Femur (tissue), 1 donor: ENCODE measurements around the gene CDC45.

Experiments
- DNase-seq: peaks from one replicate; pipeline ENCODE4 v3.0.0-alpha.2; 2017

Gene CDC45

DNA sequence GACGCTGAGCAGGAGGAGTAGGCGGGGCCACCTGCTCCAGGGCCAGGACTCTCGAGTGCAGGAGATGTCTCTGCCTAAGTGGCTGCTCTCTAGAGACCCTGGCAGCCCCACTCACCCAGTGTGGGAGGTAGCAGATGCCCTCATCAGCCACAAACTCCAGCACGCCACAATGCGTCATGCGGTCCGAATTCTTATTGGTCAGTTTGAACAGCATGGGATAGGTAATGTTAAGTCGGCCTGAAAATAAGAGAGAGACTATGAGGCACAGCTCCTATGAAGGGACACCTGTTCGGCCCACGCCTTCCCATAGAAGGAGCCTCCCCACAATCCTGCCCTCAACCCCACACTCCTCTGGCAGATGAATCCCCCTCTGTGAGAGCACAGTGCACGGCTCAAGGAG lies 8.1 kb upstream of the CDC45 start:
- DNase-seq, result no peak

DNA sequence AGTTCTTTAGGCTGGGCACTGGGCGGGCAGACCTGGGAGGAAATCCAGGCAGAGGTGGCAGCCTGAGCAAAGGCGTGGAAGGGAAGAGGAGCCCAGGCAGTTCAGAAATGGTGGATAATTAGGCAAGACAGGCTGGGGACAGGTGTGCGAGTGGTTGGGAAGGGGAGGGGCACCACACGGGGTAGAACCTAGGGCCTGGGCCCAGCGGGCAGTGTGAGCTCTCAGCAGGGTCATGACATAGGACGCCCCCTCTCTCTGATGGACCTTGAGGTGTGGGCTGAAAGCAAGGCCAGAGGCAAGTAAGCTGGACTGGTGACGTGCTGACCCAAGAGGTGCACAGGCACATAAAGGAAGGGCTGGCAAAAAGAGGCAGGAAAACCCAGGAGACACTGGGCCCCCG lies 7.5 kb upstream of the CDC45 start:
- no peak for DNase-seq

DNA sequence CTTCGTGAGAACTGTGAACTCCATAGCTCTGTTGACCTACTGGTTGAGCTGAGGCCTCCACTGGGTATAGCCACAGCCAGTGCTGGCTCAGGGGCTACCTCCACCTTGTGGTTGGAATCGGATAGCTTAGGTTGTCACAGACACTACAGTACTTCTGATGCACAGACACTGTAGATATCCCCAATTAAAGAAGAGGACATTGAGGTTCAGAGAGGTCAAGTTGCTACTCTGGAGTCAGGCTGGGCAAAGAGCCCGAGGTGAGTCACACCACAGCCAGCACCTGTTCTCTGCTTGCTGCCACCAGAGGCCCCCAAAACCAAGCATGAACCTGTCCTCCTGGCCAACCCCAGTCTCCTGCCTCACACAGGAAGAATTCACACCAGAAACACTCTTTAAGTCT lies 6.1 kb upstream of the CDC45 start:
- no peak for DNase-seq

DNA sequence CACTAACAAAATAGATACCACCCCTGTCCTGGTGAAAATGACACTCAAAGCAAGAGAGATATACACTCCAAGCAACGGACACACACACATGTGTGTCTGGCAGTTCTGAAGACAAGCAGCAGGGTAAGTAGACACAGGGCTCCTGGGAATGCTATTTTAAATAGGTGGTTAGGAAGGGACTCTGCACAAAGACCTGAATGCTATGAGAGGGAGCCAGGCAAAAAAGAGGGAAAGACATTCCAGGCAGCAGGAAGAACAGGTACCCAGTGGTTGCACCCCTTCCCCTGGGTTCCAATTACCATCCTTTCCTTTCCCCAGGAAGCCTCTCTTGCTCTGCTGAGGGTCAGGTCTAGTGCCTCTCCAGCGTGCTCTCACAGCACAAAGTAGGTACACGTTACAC lies 3.7 kb upstream of the CDC45 start:
- DNase-seq, result no peak

DNA sequence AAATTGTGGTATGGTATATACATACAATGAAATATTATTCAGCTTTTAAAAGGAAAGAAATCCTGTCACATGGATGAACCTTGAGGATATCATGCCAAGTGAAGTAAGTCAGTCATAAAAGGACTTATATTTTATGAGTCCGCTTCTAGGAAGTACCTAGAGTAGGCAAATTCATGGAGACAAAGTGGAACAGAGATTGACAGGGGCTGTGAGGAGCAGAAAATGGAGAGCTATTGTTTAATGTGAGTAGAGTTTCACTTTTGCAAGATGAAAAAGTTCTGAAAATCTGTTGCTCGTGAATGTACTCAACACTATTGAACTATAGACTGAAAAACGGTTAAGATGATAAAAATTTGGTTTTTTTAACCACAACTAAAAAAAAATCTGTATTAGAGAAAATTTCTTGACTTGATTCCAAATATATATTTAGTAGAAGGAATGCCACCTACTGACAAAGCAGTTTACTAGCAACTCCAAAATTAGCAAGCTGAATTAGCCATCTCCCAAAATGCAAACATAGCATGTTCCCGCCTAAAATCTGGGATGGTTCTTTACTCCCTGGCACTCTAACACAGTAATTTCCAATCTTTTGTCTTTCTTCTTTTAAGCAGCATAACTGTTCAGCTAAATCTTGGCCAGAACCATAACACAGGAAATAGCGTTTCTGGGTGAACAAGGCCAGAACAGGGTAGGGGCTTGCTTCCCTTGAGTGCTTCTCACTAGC lies 2.2 kb upstream of the CDC45 start:
- DNase-seq, result no peak

DNA sequence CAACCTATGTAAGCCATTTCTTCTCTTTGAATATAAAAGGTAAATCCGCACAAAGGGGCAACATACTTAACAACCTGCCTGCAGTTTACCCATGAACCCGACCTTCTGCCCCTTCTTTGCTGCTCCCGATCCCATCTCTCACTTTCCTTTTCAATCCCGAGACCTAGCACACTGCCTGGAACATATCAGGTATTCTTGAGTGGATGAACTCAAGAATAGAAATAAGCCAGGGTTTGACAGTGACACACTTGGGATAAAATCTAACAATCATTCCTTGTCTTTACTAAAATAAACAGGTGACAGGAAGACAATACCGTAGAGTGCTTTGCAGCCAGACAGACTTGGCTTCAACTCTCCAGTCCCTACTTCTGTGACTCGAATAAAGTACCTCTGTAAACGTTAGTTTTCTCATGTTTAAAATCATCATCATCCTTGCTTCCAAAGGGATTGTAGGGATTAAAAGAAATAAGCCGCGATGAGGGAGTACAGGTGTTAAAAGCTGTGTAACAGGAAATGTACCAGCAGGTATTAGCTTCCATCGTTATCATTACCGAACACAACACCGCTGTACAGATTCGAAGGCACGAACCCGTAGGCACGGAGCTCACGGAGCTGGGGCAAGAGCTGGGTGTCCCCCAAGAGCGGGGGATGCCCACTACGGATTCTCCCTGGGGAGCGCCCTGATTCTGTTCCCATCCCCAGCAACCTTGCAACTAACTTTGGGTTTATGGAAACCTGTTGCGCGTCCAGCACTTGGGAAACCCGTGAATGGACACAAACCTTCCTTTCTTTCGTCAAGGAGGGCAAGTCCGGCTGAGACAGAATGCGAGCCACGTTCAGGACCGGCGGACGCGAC lies 1.4 kb upstream of the CDC45 start:
- DNase-seq, result no peak

DNA sequence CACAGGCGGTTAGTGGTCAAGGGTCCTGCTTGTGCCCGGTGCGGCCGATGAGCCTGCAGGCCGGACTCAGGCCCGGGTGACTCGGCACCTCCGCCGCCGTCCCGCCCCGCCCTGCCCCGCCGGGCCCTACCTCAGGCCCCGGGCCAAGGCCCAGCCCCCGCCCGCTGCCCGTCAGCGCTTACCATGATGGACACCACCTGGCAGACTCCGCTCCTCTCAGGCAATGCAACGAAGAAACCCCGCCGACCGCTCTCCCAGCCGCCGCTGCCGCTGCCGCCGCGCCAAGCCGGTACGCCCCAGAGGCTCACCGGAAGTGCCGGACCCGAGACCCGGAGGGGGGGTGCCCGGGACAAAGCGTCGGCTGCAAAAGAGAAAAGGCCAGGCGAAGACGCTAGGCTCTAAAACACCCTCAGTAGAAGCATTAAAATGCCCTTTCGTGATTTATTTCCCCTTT lies 792 bp upstream of the CDC45 start, which contains the start of gene UFD1:
Gene UFD1, minus strand, starts transcription at position 293 of the 454 bp plus-strand sequence. Its CDS starts 108 bp downstream, at position 185.
- peak; percentile 87 for DNase-seq

DNA sequence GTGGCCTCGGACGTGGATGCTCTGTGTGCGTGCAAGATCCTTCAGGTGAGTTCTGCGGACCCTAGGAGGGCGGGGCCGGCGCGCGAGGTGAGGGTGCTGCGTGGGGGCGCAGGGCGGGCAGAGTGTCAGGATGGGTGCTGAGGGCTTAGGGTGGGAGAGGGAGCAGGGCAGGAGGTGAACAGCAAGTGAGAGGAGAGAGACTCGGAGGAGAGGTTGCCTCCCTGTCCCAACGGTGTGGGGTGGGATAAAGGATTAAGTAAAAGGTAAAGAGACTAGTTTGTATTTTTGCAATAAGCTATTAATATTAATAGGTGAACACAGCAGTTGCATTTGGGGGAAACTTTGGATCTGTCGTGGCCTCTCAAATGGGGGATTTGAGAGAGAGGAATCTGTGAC lies 451 bp downstream of the CDC45 start:
- no peak for DNase-seq

DNA sequence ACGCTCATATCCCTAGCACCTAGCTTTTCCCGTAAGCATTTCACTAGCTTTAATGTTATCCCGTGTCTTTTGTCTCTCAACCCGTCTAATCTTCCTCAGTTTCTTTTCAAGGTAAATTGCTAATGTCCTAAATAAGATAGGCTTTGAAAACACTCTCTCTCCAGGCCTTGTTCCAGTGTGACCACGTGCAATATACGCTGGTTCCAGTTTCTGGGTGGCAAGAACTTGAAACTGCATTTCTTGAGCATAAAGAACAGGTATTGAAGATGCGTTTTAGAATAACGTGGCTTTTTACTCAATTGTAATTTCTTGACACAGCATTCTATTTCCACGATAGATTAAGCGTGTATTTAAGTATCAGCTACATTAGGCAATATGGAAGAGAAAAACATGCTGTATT lies 1.1 kb downstream of the CDC45 start:
- DNase-seq, result no peak

DNA sequence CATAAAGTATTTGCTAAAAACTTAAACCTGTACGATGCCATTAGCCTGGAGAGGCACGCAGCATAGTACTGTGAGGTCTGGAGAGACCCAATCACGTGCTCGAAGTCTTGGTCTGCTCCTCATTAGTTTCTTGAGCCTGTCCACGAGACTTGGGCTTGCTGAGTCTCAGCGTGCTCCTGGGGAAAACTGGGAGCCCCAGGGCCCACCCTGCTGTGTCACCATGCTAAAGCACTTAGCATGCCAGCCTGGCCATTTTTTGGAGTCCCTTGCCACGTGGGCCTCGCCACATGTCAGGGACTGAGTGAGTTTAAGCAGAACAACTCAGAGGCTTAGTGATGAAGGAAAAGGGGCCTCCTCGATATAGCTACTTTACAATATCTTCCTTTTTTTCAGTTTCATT lies 2.6 kb downstream of the CDC45 start:
- no peak for DNase-seq

DNA sequence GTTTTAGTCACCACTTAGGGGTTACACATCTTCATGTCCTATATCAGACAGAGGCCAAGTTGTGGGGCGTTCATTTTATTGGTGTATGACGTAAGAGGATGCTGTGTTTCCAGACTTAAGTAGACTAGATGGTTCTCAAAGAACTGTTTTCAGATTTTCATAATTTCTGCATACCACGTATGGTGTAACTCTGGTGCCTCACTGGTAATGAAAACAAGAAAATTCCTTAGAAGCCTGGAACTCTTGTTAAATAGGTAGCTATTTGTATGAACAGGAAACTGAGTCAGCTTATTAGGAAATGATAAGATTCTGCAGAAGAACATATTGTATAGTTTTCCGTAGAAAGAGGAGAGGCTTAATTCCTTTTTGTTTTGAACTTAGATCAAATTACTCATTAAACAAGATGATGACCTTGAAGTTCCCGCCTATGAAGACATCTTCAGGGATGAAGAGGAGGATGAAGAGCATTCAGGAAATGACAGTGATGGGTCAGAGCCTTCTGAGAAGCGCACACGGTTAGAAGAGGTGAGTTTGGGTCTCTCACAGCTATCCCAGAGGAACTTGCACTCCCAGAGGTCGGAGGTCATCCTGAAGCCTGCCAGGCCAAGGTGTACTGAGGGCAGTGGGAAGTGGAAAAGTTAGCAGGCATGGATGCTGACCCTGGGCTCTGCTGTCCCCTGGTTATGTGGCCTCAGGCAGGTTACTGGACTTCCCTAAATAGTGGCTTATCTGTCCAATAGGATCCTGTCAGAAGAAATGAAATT lies 3.9 kb downstream of the CDC45 start:
- no peak for DNase-seq

DNA sequence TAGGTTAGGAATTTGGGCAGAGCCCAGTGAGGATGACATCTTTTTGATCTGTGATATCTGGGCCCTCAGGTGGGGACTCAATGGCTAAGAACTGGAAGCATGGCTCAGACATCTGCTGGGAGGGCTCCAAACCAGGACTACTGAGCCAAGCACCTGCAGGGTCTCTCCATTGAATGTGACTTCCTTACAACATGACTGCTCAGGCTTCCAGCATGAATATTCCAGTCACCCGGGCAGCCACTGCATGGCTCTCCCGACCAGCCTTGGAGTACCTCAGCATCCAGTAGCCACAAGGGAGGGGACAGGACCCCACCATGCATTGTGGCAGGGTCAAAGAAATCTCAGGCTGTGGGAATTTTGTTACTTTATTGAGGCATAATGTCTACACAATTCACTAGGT lies 8.6 kb downstream of the CDC45 start:
- DNase-seq, result no peak

DNA sequence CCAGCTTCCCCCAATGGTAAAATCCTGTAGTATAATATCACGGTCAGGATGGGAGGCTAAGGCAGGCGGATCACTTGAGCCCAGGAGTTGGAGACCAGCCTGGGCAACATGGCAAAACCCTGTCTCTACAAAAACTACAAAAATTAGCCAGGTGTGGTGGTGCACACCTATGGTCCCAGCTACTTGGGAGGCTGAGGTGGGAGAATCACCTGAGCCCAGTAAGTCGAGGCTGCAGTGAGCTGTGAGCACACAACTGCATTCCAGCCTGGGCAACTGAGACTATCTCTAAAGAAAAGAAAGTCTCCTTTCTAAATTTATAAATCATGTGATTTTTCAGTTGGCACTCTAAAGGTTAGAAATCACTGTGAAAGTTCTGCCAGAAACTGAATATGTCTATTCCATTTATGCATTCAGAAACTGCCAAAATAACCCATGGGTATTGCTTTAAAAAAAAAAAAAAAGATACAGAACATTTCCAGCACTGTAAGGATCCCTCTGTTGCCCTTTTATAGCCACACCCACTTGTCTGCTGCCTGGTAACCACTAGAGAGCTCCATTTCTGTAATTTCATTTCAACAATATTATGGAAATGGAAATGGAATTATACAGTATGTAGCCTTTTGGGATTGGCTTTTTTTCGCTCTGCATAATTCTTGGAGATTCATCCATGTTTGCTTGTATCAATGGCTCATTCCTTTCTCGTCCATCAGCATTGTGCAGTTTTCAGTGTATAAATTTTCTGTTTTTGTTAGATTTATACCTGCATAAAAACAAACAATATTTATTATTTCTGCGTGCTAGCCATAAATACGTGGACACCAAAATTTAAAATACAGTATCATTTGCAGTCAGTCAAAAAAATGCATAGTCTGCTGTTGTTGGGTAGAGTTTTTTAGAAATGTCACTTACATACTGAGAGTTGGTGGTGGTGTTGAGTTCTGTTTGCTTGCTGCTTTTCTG lies 9.4 kb downstream of the CDC45 start:
- no peak for DNase-seq

DNA sequence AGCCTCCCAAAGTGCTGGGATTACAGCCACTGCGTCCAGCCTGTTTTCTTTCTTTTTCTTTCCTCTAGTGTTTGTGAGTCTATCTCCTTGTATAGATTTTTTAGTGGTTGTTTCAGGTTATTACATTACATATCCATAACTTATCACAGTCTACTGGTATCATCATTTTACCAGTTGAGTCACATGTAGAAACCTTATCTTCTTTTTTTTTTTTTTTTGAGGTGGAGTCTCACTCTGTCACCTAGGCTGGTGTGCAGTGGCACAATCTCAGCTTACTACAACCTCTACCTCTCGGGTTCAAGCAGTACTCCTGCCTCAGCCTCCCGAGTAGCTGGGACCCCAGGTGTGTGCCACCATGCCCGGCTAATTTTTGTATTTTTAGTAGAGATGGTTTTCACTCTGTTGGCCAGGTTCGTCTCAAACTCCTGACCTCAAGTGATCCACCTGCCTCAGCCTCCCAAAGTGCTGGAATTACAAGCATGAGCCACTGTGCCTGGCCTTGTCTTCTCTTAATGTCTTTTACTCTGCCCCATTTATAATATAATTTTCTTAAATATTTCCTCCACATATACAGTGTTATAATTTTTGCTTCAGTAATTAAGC lies 11.0 kb downstream of the CDC45 start:
- no peak for DNase-seq

DNA sequence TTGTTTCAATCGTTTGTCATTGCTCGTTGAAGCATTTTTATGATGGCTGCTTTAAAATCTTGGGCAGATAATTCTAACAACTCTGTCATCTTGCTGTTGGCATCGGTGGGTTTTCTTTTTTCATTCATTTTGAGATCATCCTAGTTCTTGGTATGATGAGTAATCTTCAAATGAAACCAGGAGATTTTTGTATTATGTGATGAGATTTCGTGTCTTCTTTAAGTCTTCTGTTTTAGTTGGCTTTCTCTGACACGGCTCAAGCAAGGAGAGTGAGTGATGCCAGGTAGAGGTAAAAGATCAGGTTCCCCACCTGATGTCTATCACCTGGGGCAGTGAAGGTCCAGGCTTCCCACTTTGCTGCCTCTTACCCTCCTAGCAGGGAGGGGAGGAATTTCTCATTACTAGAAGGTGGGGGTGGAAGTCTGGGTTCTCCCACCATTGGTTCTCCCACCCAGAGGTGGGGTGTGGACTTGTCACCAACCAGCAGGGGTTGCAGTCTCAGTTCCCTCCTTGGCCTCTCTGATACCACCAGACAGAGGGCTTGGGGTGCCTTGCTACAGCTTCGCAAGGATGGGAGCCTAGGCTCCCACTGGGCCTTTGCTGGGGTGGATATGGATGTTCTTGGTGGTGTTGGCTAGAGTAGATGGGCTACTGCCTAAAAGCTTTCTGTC lies 12.9 kb downstream of the CDC45 start:
- DNase-seq, result no peak

DNA sequence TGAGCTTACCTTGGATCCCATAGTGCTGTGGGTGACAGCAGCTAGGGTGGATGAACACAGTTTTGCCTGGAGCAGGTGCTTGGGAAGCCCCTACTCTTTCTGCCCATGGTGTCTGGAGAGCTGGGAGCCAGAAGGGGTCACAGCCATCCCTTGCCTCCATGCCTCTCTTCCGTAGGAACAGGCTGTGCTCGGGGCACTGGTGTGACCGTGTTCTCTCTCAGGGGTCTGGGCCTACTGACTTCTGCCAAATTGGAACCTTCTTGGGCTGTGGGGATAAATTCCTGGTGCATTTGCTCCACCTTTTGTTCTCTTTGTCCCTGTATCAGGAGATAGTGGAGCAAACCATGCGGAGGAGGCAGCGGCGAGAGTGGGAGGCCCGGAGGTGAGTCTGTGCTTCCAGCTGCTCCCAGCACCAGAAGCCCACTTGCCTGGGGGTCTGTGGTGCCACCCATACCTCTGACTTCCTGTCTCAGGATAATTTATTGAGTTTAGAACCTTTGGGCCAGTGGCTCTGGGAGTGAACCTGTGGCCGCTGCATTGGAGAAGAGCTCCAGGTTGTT lies 14.4 kb downstream of the CDC45 start:
- DNase-seq, result no peak

DNA sequence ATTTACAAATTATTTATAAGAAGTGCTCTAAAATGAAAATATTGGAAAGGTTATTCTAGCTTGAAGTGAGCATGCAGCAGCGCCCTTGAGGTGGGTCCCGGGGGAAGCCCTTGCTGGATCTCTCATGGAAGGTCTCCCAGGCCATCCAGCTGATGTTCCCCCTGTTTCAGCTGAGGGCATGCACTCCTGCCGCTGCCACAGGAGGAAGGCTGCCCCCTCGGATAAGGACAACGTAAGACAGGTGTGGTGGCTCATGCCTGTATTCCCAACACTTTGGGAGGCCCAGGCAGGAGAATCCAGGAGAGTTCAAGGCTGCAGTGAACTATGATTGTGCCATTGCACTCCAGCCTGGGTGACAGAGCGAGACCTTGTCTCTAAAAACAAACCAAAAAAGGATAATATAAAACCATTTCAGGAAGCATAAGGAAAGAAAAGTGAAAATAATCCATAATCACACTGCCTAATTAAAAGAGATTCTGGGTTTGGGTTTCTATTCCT lies 15.0 kb downstream of the CDC45 start:
- no peak for DNase-seq

DNA sequence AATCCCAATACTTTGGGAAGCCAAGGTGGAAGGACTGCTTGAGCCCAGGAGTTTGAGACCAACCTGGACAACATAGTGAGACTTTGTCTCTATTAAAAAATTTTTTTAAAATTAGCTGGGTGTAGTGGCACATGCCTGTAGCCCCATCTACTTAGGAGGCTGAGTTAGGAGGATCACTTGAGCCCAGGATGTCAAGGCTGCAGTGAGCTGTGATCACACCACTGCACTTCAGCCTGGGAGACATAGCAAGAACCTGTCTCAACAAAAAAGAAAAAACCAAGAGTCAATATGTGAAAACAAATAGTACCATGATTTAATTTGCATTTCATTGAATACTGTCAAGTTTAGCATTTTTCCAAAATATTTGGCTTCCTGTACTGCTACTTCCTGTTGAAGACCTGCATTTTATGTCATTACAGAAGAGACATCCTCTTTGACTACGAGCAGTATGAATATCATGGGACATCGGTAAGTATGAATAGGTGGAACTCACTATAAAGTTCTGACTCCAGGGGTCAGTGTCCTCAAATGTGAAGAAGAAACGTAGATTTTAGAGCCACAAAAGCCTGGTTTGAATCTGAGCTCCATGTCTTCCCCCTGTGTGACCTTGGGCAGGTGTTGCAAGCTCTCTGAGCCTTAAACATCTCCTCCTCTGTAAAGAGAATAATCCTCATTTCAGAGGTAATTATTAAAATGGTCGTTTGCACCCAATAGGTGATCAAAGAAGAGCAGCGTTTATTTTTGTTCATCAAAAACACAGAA lies 16.0 kb downstream of the CDC45 start:
- no peak for DNase-seq

DNA sequence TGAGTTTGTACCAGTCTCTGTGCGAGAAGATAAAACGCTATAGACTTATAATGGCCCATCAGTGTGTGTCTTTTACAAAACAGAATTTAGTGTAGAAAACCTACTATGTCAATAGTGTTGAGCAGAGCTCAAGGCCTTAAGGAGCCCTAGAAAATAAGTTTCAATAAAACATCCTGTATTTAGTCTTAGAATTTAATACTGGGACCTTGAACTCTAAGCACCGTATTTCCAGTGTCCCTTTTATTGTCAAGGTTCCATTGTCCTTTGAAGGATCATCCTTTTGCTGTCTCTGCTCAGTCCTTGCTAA lies 16.6 kb downstream of the CDC45 start:
- no peak for DNase-seq

DNA sequence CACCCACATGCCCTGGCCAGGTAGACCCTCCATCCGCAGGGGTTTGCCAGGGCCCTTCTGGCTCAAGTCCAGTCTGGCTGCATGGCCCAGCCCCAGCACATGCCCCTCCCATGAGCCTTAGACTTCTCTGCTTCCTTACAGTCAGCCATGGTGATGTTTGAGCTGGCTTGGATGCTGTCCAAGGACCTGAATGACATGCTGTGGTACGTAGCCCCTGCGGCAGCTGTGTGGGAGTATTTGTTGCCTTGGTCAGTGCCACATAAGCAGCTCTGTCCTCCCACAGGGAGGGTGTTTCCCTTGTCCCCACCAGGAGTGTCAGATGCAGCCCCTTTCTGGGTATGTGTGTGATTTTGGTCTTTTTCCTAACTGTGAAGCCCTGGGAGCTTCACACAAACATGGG lies 17.5 kb downstream of the CDC45 start:
- peak; percentile 70 for DNase-seq
